ENCODE measurements around the gene FSHR.

The FSHR gene

GRCh38 chr2:49029406-49029805, 124.9 kb downstream of the FSHR start:
- DNase-seq (ENCODE audit: extremely low read depth, low read depth) = no peak
- TF ChIP-seq, protein P1, sequence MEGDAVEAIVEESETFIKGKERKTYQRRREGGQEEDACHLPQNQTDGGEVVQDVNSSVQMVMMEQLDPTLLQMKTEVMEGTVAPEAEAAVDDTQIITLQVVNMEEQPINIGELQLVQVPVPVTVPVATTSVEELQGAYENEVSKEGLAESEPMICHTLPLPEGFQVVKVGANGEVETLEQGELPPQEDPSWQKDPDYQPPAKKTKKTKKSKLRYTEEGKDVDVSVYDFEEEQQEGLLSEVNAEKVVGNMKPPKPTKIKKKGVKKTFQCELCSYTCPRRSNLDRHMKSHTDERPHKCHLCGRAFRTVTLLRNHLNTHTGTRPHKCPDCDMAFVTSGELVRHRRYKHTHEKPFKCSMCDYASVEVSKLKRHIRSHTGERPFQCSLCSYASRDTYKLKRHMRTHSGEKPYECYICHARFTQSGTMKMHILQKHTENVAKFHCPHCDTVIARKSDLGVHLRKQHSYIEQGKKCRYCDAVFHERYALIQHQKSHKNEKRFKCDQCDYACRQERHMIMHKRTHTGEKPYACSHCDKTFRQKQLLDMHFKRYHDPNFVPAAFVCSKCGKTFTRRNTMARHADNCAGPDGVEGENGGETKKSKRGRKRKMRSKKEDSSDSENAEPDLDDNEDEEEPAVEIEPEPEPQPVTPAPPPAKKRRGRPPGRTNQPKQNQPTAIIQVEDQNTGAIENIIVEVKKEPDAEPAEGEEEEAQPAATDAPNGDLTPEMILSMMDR (IDR thresholded peaks at IDR 0.05; ENCODE audit: low read depth, low read length) = no peak

DNA sequence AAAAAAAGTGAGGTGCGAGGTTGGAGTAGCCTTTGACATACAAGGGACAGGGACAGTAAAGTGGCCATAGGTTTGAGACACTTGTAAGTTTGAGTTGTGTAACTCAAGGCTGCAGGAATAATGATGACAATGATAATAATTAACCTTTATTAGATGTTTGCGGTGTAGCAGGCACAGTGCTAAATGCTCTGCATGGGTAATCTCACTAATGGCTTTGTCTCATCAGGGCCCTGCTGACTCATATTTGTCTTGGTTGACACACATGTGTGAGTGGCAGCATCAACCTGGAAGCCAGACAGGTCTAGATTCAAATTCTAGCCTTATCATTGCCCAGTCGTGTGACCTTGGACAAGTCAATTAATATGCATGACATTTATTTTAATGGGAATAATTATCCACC, 126.2 kb downstream of the FSHR start:
- TF ChIP-seq, protein P1 (IDR thresholded peaks at IDR 0.05; ENCODE audit: low read depth, low read length) = no peak
- no peak for DNase-seq (ENCODE audit: extremely low read depth, low read depth)

DNA sequence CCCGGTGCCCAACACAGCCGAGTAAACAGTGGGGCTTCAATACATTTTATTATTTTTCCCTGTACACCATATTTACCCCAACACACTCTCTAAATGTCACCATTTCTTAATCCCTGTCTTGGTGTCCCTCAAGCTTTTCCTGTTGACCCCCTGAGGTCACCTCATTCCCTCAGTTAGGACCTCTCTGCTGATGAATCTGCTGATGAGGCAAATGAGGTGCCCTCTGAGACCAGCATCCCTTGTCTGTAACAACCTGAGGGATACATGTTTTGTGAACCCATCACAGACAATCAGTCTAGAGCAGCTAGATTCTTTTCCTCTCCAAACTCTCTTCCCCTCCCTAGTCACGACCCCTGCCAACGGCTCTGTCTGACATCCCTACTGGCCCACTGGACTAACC, 127.6 kb downstream of the FSHR start:
- TF ChIP-seq, protein P1 (IDR thresholded peaks at IDR 0.05; ENCODE audit: low read depth, low read length) = no peak
- DNase-seq (ENCODE audit: extremely low read depth, low read depth) = no peak

GRCh38 chr2:49021271-49021670, 133.0 kb downstream of the FSHR start:
- TF ChIP-seq, protein P1 (IDR thresholded peaks at IDR 0.05; ENCODE audit: low read depth, low read length) = no peak
- DNase-seq (ENCODE audit: extremely low read depth, low read depth) = no peak

DNA sequence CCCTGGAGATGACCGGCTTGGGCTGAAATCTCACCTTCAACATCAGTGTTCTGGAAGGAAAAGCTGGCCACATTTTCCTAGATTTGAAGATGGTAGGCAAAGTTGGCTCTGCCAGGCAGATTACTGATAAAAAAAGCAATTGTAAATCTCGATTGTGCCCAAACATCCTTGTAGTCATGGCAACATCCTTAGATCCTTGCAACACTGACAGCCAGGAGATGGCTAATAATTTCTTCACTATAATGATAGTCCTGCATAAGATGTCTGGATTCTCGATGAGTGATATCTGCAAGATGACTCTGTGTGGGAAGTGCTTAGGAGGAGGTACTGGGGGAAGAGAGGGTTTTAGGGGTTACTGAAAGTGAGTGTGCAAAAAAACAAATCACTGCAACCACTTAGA, 149.1 kb downstream of the FSHR start:
- DNase-seq (ENCODE audit: extremely low read depth, low read depth) = no peak
- TF ChIP-seq, protein P1 (IDR thresholded peaks at IDR 0.05; ENCODE audit: low read depth, low read length) = no peak

- no peak for DNase-seq (ENCODE audit: extremely low read depth, low read depth)
- TF ChIP-seq, protein P1 (IDR thresholded peaks at IDR 0.05; ENCODE audit: low read depth, low read length) = no peak
Observed at GRCh38 chr2:49004036-49004626, 150.2 kb downstream of the FSHR start.

- DNase-seq (ENCODE audit: extremely low read depth, low read depth) = no peak
- TF ChIP-seq, protein P1 (IDR thresholded peaks at IDR 0.05; ENCODE audit: low read depth, low read length) = no peak
Observed at GRCh38 chr2:49003201-49003600, 151.1 kb downstream of the FSHR start.
